GF-D8 (cell line): ENCODE measurements around the gene HSPA8.
"Not testable (repeated sequence)": the region's sequence is repeated elsewhere in the genome, so short reads cannot be mapped to it uniquely, and the experiment has no call there.

ENCODE experiments used
- DNase-seq: peaks from one replicate; lab custom pipeline; 2025; lab: John Stamatoyannopoulos, UW

HSPA8 gene

GRCh38 chr11:123072332-123072761 is 10.4 kb upstream of the HSPA8 start:
- DNase-seq: no peak

GRCh38 chr11:123069908-123070821 is 8.2 kb upstream of the HSPA8 start:
- peak; percentile 57 for DNase-seq

GRCh38 chr11:123065621-123066020 is 3.7 kb upstream of the HSPA8 start:
- no peak for DNase-seq

GRCh38 chr11:123063826-123064657 is 2.1 kb upstream of the HSPA8 start:
- DNase-seq: peak; percentile 65

GRCh38 chr11:123062892-123063825 is 1.2 kb upstream of the HSPA8 start:
- peak; percentile 93 for DNase-seq

- DNase-seq: peak; percentile 100
These were observed 389 bp upstream of the HSPA8 start for GRCh38 chr11:123062158-123062891.

- DNase-seq: no peak
These were observed 1.5 kb downstream of the HSPA8 start for GRCh38 chr11:123060277-123061000.

- DNase-seq: not testable (repeated sequence)
These were observed 2.7 kb downstream of the HSPA8 start for GRCh38 chr11:123059041-123059920.

GRCh38 chr11:123057661-123058305 is 4.2 kb downstream of the HSPA8 start:
- no peak for DNase-seq

- DNase-seq: no peak
These were observed 5.0 kb downstream of the HSPA8 start for GRCh38 chr11:123056835-123057491.

- DNase-seq: no peak
These were observed 6.6 kb downstream of the HSPA8 start for GRCh38 chr11:123055191-123055901.

- DNase-seq: peak; percentile 79
These were observed 7.5 kb downstream of the HSPA8 start for GRCh38 chr11:123054301-123055065.

- DNase-seq: no peak
These were observed 8.8 kb downstream of the HSPA8 start for GRCh38 chr11:123052901-123053721.

- no peak for DNase-seq
These were observed 10.3 kb downstream of the HSPA8 start for GRCh38 chr11:123051634-123052033.

GRCh38 chr11:123051146-123051545 is 10.8 kb downstream of the HSPA8 start:
- no peak for DNase-seq

- no peak for DNase-seq
These were observed 14.0 kb downstream of the HSPA8 start for GRCh38 chr11:123047947-123048293.
